MM.1S (cell line): ENCODE data around the gene PASK.

ENCODE experiments used
- CTCF ChIP-seq: fragments of 300-600 bp; sonication (generic); IDR thresholded peaks from 2 replicates; pipeline ENCODE4 v1.5.1; 2016; ENCODE audit warnings: antibody characterized with exemption, low read length, mixed read lengths
- EZH2phosphoT487 ChIP-seq: fragments of 300-600 bp; sonication (generic); IDR thresholded peaks from 2 replicates; pipeline ENCODE4 v1.6.1; 2018; ENCODE audit warnings: antibody characterized with exemption, low read length

GRCh38 chr2:241146286-241146685, 3.0 kb downstream of the PASK start:
- no peak for TF ChIP-seq CTCF
- no peak for TF ChIP-seq EZH2phosphoT487
